ENCODE measurements around the gene CAV1.

Gene CAV1

GRCh38 chr7:116532102-116532688, 7.4 kb downstream of the CAV1 start:
- ChIA-PET POLR2A (no interaction called here), CTCF (interaction anchor here (0.9 kb wide), 1 partner anchor 273 kb away, joined by 3 read pairs; no protein-coding TSS in a partner anchor)
- Histone ChIP-seq H3K27me3 (replicated peaks in 2 of 5; ENCODE audit: control insufficient read depth in 4 of 5, insufficient read depth in 5 of 5, low read length in 4 of 5) (peaks cover 0 to 13% (median 10%) of the 10 kb centered on the region in 5 experiments), H3K27ac (ENCODE audit: insufficient read depth in 1 of 2, low read depth in 1 of 2, low read length in 2 of 2, poor library complexity in 1 of 2, severe bottlenecking in 2 of 2) (no peak overlapping the region), H3K36me3 (ENCODE audit: control insufficient read depth in 4 of 4, insufficient read depth in 4 of 4, low read length in 3 of 4) (no peaks in the 10 kb centered on the region), H3K4me1 (ENCODE audit: control extremely low read depth in 1 of 4, control insufficient read depth in 4 of 4, insufficient read depth in 4 of 4, low read length in 3 of 4) (no peaks in the 10 kb centered on the region), H3K4me3 (ENCODE audit: control insufficient read depth in 1 of 7, extremely low read depth in 1 of 7, insufficient read depth in 4 of 7, low read depth in 2 of 7, low read length in 6 of 7) (no peak overlapping the region), H3K9me3 (ENCODE audit: control extremely low read depth in 1 of 5, control insufficient read depth in 4 of 5, insufficient read depth in 2 of 5, low read depth in 1 of 5, low read length in 4 of 5) (no peaks in the 10 kb centered on the region)
- no peak for DNase-seq
- no CpG with 5 or more reads among the region's 3 CpGs for WGBS (ENCODE audit: insufficient coverage)

DNA sequence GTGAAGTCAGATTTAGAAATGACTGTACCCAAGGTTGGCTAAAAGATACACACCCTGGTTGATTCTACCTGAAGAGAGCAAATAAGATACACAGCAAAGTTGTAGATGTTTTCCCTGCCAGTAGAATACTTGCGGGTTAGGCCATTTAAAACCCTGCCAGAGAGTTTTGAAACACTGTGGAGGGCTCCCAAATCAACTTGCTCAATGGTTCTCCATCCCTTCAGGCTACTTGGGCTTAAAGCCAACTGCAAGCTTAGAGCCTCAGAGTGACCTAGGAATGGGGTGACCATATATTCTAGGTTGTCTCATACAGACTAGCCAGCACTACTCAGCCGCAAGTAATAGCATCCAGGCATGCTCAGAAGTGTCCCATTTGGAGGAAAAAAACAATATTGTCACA, 10.0 kb downstream of the CAV1 start:
- 100% methylated on average over 2 of the region's 2 CpGs for WGBS (ENCODE audit: insufficient coverage)
- no peaks in the 10 kb centered on the region for H3K27me3 ChIP-seq (replicated peaks in 2 of 5; ENCODE audit: control insufficient read depth in 4 of 5, insufficient read depth in 5 of 5, low read length in 4 of 5)
- no peaks in the 10 kb centered on the region for H3K4me1 ChIP-seq (ENCODE audit: control extremely low read depth in 1 of 4, control insufficient read depth in 4 of 4, insufficient read depth in 4 of 4, low read length in 3 of 4)
- peaks cover 0 to 3% (median 0%) of the 10 kb centered on the region in 5 experiments for H3K9me3 ChIP-seq (ENCODE audit: control extremely low read depth in 1 of 5, control insufficient read depth in 4 of 5, insufficient read depth in 2 of 5, low read depth in 1 of 5, low read length in 4 of 5)
- ChIA-PET POLR2A (no interaction called here), CTCF (no interaction called here)
- DNase-seq: no peak
- H3K4me3 ChIP-seq (ENCODE audit: control insufficient read depth in 1 of 7, extremely low read depth in 1 of 7, insufficient read depth in 4 of 7, low read depth in 2 of 7, low read length in 6 of 7): no peak overlapping the region
- no peak overlapping the region for H3K27ac ChIP-seq (ENCODE audit: insufficient read depth in 1 of 2, low read depth in 1 of 2, low read length in 2 of 2, poor library complexity in 1 of 2, severe bottlenecking in 2 of 2)
- H3K36me3 ChIP-seq (ENCODE audit: control insufficient read depth in 4 of 4, insufficient read depth in 4 of 4, low read length in 3 of 4): no peaks in the 10 kb centered on the region

DNA sequence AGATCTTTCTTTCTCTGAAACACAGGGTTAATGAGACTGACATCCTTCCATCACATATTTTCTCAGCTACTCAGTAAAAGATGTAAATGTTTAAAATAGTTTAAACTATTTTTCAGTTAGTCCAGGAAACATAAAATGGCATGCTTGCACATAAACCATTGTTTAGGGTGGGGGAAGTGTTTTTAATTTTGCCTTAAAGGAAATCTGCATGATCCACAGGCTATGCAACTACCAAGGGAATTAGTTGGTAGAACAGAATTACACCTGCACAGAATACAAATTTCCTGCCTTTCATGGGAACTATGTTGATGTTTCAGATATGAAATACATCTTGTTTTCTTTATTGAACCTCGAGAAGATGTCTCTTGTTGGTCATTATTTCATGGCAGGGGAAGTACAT, 10.6 kb downstream of the CAV1 start:
- no peak for DNase-seq
- no peaks in the 10 kb centered on the region for H3K4me1 ChIP-seq (ENCODE audit: control extremely low read depth in 1 of 4, control insufficient read depth in 4 of 4, insufficient read depth in 4 of 4, low read length in 3 of 4)
- no peaks in the 10 kb centered on the region for H3K27me3 ChIP-seq (replicated peaks in 2 of 5; ENCODE audit: control insufficient read depth in 4 of 5, insufficient read depth in 5 of 5, low read length in 4 of 5)
- POLR2A ChIA-PET: interaction anchor here (0.5 kb wide), 1 partner anchor 1154 kb away, joined by 3 read pairs; no protein-coding TSS in a partner anchor
- peaks cover 0 to 3% (median 0%) of the 10 kb centered on the region in 5 experiments for H3K9me3 ChIP-seq (ENCODE audit: control extremely low read depth in 1 of 5, control insufficient read depth in 4 of 5, insufficient read depth in 2 of 5, low read depth in 1 of 5, low read length in 4 of 5)
- H3K36me3 ChIP-seq (ENCODE audit: control insufficient read depth in 4 of 4, insufficient read depth in 4 of 4, low read length in 3 of 4): no peaks in the 10 kb centered on the region
- H3K4me3 ChIP-seq (ENCODE audit: control insufficient read depth in 1 of 7, extremely low read depth in 1 of 7, insufficient read depth in 4 of 7, low read depth in 2 of 7, low read length in 6 of 7): no peak overlapping the region
- CTCF ChIA-PET: interaction anchor here (0.7 kb wide), 1 partner anchor 8 kb away, joined by 4 read pairs; no protein-coding TSS in a partner anchor
- no peak overlapping the region for H3K27ac ChIP-seq (ENCODE audit: insufficient read depth in 1 of 2, low read depth in 1 of 2, low read length in 2 of 2, poor library complexity in 1 of 2, severe bottlenecking in 2 of 2)
- no CpG with 5 or more reads among the region's 1 CpG for WGBS (ENCODE audit: insufficient coverage)

DNA sequence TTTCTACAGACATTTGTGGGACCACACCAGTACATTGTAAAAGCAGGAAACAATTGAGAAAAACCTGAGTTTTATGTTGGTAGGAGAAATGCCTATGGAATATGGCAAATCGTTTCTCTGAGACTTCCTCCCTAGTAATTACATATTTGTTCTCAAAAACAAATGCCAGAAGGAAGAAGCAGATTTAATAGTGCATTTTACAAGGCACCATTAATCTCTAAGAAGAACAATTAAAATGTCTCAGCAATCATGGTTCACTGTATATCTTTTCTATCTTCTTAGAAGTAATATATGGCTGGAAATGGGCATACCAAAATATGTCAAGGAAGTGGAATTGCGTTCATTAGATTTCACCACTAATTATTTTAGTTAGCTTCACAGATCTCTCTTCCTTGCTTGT, 13.3 kb downstream of the CAV1 start:
- Histone ChIP-seq H3K27ac (ENCODE audit: insufficient read depth in 1 of 2, low read depth in 1 of 2, low read length in 2 of 2, poor library complexity in 1 of 2, severe bottlenecking in 2 of 2) (no peak overlapping the region), H3K4me1 (ENCODE audit: control extremely low read depth in 1 of 4, control insufficient read depth in 4 of 4, insufficient read depth in 4 of 4, low read length in 3 of 4) (no peaks in the 10 kb centered on the region)

GRCh38 chr7:116539879-116540278, 15.0 kb downstream of the CAV1 start:
- H3K36me3 ChIP-seq (ENCODE audit: control insufficient read depth in 4 of 4, insufficient read depth in 4 of 4, low read length in 3 of 4): no peaks in the 10 kb centered on the region
- no peaks in the 10 kb centered on the region for H3K27me3 ChIP-seq (replicated peaks in 2 of 5; ENCODE audit: control insufficient read depth in 4 of 5, insufficient read depth in 5 of 5, low read length in 4 of 5)
- WGBS (ENCODE audit: insufficient coverage): no CpG with 5 or more reads among the region's 3 CpGs
- CTCF ChIA-PET: no interaction called here
- POLR2A ChIA-PET: no interaction called here
- no peak for DNase-seq
- no peak overlapping the region for H3K27ac ChIP-seq (ENCODE audit: insufficient read depth in 1 of 2, low read depth in 1 of 2, low read length in 2 of 2, poor library complexity in 1 of 2, severe bottlenecking in 2 of 2)
- H3K9me3 ChIP-seq (ENCODE audit: control extremely low read depth in 1 of 5, control insufficient read depth in 4 of 5, insufficient read depth in 2 of 5, low read depth in 1 of 5, low read length in 4 of 5): peaks cover 0 to 3% (median 0%) of the 10 kb centered on the region in 5 experiments
- no peak overlapping the region for H3K4me3 ChIP-seq (ENCODE audit: control insufficient read depth in 1 of 7, extremely low read depth in 1 of 7, insufficient read depth in 4 of 7, low read depth in 2 of 7, low read length in 6 of 7)
- H3K4me1 ChIP-seq (ENCODE audit: control extremely low read depth in 1 of 4, control insufficient read depth in 4 of 4, insufficient read depth in 4 of 4, low read length in 3 of 4): no peaks in the 10 kb centered on the region

More for the DNA sequence above, 13.3 kb downstream of the CAV1 start:
- WGBS (ENCODE audit: insufficient coverage): no CpG with 5 or more reads among the region's 2 CpGs
- Histone ChIP-seq H3K27me3 (replicated peaks in 2 of 5; ENCODE audit: control insufficient read depth in 4 of 5, insufficient read depth in 5 of 5, low read length in 4 of 5) (no peaks in the 10 kb centered on the region), H3K9me3 (ENCODE audit: control extremely low read depth in 1 of 5, control insufficient read depth in 4 of 5, insufficient read depth in 2 of 5, low read depth in 1 of 5, low read length in 4 of 5) (peaks cover 0 to 3% (median 0%) of the 10 kb centered on the region in 5 experiments), H3K36me3 (ENCODE audit: control insufficient read depth in 4 of 4, insufficient read depth in 4 of 4, low read length in 3 of 4) (no peaks in the 10 kb centered on the region), H3K4me3 (ENCODE audit: control insufficient read depth in 1 of 7, extremely low read depth in 1 of 7, insufficient read depth in 4 of 7, low read depth in 2 of 7, low read length in 6 of 7) (no peak overlapping the region)
- ChIA-PET CTCF (interaction anchor here (1.0 to 2.4 kb wide), 2 partner anchors 11 to 266 kb away, joined by 3 to 6 read pairs; no protein-coding TSS in a partner anchor), POLR2A (no interaction called here)
- no peak for DNase-seq

GRCh38 chr7:116540743-116541142, 15.9 kb downstream of the CAV1 start:
- Histone ChIP-seq H3K27ac (ENCODE audit: insufficient read depth in 1 of 2, low read depth in 1 of 2, low read length in 2 of 2, poor library complexity in 1 of 2, severe bottlenecking in 2 of 2) (no peak overlapping the region), H3K4me3 (ENCODE audit: control insufficient read depth in 1 of 7, extremely low read depth in 1 of 7, insufficient read depth in 4 of 7, low read depth in 2 of 7, low read length in 6 of 7) (no peak overlapping the region), H3K9me3 (ENCODE audit: control extremely low read depth in 1 of 5, control insufficient read depth in 4 of 5, insufficient read depth in 2 of 5, low read depth in 1 of 5, low read length in 4 of 5) (peaks cover 0 to 3% (median 0%) of the 10 kb centered on the region in 5 experiments), H3K27me3 (replicated peaks in 2 of 5; ENCODE audit: control insufficient read depth in 4 of 5, insufficient read depth in 5 of 5, low read length in 4 of 5) (no peaks in the 10 kb centered on the region), H3K4me1 (ENCODE audit: control extremely low read depth in 1 of 4, control insufficient read depth in 4 of 4, insufficient read depth in 4 of 4, low read length in 3 of 4) (no peaks in the 10 kb centered on the region), H3K36me3 (ENCODE audit: control insufficient read depth in 4 of 4, insufficient read depth in 4 of 4, low read length in 3 of 4) (no peaks in the 10 kb centered on the region)
- no peak for DNase-seq
- CTCF ChIA-PET: no interaction called here
- POLR2A ChIA-PET: no interaction called here

DNA sequence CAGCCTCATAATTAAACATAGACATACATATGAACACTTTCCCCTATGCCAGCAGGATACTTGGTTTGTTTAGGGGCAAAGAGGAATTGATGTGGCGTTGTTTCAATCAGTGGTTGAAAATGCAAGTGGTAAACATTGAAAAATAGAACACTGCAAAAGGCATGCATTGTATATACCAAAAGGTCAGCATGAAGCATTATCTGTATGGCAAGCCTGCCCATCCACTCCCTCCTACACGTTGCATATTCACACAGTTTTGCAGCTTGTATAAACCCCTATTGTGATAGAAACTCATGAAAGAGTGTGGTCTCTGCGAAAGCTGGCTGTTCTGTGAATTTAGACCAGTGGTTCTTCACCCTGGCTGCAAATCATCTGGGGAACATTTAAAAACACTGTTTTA, 17.1 kb downstream of the CAV1 start:
- no peaks in the 10 kb centered on the region for H3K4me1 ChIP-seq (ENCODE audit: control extremely low read depth in 1 of 4, control insufficient read depth in 4 of 4, insufficient read depth in 4 of 4, low read length in 3 of 4)
- ChIA-PET CTCF (no interaction called here), POLR2A (no interaction called here)
- peaks cover 0 to 3% (median 0%) of the 10 kb centered on the region in 5 experiments for H3K9me3 ChIP-seq (ENCODE audit: control extremely low read depth in 1 of 5, control insufficient read depth in 4 of 5, insufficient read depth in 2 of 5, low read depth in 1 of 5, low read length in 4 of 5)
- no peak overlapping the region for H3K4me3 ChIP-seq (ENCODE audit: control insufficient read depth in 1 of 7, extremely low read depth in 1 of 7, insufficient read depth in 4 of 7, low read depth in 2 of 7, low read length in 6 of 7)
- H3K27ac ChIP-seq (ENCODE audit: insufficient read depth in 1 of 2, low read depth in 1 of 2, low read length in 2 of 2, poor library complexity in 1 of 2, severe bottlenecking in 2 of 2): no peak overlapping the region
- H3K27me3 ChIP-seq (replicated peaks in 2 of 5; ENCODE audit: control insufficient read depth in 4 of 5, insufficient read depth in 5 of 5, low read length in 4 of 5): no peaks in the 10 kb centered on the region
- no peak for DNase-seq
- no peaks in the 10 kb centered on the region for H3K36me3 ChIP-seq (ENCODE audit: control insufficient read depth in 4 of 4, insufficient read depth in 4 of 4, low read length in 3 of 4)
- no CpG with 5 or more reads among the region's 3 CpGs for WGBS (ENCODE audit: insufficient coverage)
